Testis (tissue), 2 donors: Measurements from ENCODE around the gene CDH13.

Experiments
- POLR2A ChIP-seq: fragments of 450-650 bp; IDR thresholded peaks from one replicate; pipeline ENCODE4 v1.6.1; 2017; ENCODE audit warnings: antibody characterized with exemption, mild to moderate bottlenecking, moderate library complexity
- TF ChIP-seq, protein P1 (sequence below), 3 experiments: fragments of 450-650 bp in 2 of 3; fragments of 200-600 bp in 1 of 3; sonication (generic) in 1 of 3; IDR thresholded peaks; one replicate each; pipeline ENCODE4 v1.5.1; 2016 to 2019; ENCODE audit warnings: antibody characterized with exemption in 3 of 3, mild to moderate bottlenecking in 2 of 3, moderate library complexity in 1 of 3

DNA sequence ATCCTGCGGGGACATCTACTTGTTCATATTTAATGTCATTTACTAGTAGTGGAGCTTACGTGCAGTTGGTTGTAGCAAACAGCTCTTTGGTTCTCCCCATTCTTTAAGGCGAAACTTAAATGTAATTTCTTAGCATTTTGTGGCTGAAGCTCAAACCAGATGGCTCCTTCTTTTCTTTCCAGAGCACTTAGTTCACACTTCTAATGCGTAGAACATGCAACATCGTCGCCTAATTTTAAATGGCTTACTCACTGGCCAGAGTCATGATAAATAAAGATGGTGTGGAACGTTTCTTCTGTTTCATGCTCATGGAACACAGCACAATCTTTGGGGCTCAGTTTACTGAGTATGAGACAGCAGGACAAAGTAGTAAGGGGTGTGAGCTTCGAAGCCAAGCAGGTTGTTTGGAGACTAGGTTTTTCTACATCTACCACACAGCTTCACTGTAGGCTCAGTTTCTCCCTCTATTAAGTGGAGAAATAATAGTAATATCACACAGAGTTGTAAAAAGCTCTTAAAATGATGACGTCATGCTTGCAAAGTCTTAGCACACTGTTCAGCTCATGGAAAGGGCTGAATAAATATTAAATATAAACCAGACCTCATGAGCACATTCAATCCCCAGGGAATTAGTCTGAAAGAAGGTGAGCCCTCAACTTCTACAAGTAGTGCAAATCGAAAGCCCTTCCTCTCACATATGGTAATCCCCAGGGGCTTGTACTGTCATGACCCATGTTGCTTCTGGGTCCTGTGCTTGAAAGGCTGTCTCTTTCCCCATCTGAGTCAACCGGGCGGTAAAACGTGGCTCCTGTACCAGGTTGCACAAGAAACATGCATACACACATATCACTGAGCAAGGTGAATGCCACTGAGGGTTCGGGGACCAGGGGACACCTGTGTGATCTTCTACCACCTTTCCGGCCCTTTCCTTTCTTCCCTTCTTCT, 384.3 kb downstream of the CDH13 start:
- TF ChIP-seq, protein P1, sequence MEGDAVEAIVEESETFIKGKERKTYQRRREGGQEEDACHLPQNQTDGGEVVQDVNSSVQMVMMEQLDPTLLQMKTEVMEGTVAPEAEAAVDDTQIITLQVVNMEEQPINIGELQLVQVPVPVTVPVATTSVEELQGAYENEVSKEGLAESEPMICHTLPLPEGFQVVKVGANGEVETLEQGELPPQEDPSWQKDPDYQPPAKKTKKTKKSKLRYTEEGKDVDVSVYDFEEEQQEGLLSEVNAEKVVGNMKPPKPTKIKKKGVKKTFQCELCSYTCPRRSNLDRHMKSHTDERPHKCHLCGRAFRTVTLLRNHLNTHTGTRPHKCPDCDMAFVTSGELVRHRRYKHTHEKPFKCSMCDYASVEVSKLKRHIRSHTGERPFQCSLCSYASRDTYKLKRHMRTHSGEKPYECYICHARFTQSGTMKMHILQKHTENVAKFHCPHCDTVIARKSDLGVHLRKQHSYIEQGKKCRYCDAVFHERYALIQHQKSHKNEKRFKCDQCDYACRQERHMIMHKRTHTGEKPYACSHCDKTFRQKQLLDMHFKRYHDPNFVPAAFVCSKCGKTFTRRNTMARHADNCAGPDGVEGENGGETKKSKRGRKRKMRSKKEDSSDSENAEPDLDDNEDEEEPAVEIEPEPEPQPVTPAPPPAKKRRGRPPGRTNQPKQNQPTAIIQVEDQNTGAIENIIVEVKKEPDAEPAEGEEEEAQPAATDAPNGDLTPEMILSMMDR (IDR thresholded peaks at IDR 0.05): no peak
- TF ChIP-seq POLR2A: no peak
